HG02588 (cell line): Measurements from ENCODE around the gene BTBD19.

Experiments used
- ATAC-seq: cut with Tn5 transposase; IDR thresholded peaks from one replicate; pipeline ENCODE4 v1.9.1; 2021; ENCODE audit warnings: mild to moderate bottlenecking, moderate library complexity; ENCODE audit not compliant: unreplicated experiment

BTBD19 gene

DNA sequence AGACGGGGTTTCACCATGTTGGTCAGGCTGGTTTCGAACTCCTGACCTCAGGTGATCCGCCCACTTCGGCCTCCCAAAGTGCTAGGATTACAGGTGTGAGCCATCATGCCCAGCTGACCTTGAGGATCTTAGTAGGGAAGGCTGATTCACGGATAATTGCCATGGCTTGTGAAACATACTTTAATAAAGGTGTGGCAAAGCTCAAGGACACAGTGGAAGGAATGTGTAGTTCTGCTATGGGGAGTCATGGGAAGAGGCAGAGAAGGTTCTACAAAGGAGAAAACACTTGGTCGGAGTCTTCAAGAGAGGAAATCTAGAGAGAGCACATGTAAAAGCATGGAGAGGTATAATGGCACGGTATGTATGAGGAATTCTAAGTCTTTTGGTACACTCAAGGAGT lies 47.4 kb downstream of the BTBD19 start:
- no peak for ATAC-seq

DNA sequence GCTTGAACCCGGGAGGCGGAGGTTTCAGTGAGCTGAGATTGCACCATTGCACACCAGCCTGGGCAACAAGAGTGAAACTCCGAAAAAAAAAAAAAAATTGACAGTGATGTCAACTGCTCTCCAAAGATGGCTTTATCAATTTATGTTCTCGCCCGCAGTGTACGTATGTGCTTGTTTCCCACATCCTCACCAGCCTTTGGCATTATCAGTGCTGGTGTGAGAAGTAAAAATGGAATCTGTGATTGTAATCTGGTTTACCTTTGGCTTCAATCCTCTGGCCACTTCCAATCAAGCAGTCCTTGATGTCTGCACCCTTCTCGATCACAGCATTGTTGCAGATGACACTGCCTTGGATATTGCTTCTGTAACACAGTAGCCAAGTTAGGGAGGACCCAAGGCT lies 49.1 kb downstream of the BTBD19 start:
- no peak for ATAC-seq

DNA sequence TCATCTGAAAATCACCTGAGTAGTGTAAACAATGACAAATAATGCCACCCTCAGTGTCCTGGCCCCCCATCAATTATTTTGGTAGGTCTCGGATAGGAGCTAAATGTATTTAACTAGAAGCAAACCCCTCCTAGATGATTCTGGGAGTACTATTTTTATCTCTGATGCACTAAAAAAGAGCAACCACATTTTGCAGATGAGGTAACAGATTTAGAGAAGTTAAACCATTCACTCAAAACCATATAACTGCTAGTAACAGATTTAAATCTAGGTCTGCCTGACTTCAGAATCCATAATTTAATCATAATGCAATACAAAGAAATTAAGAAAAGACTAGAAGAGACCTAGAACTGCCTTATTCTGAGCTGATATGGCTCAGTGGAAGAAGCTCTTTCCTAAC lies 52.0 kb downstream of the BTBD19 start:
- no peak for ATAC-seq

- ATAC-seq, result no peak
Observed at GRCh38 chr1:44860891-44861425, 52.6 kb downstream of the BTBD19 start.

DNA sequence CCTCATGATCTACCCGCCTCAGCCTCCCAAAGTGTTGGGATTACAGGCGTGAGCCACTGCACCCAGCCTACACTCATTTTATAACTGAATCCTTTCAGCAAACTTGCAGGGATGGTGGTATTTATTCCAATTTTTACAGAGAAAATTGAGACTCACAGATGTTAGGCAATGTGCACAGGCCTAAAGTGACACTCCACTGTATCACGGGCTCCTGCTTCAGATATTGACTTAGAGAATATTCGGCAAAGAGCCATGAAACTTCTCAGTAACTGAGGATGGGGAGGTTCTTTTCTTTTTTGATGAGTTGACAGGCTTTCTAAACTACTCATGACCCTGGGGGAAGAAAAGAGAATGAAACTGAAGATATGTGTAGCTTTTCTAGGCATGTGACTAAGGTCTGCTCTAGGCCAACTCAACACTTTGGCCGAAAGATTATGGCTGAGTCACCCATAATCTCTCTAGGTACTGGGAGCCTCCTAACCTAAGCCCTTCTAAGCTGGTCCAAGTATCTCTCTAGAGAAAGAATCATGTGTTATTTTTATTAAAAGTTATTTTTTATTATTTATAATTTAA lies 54.6 kb downstream of the BTBD19 start:
- no peak for ATAC-seq
